ENCODE data around the gene P4HA2.

Gene P4HA2

DNA sequence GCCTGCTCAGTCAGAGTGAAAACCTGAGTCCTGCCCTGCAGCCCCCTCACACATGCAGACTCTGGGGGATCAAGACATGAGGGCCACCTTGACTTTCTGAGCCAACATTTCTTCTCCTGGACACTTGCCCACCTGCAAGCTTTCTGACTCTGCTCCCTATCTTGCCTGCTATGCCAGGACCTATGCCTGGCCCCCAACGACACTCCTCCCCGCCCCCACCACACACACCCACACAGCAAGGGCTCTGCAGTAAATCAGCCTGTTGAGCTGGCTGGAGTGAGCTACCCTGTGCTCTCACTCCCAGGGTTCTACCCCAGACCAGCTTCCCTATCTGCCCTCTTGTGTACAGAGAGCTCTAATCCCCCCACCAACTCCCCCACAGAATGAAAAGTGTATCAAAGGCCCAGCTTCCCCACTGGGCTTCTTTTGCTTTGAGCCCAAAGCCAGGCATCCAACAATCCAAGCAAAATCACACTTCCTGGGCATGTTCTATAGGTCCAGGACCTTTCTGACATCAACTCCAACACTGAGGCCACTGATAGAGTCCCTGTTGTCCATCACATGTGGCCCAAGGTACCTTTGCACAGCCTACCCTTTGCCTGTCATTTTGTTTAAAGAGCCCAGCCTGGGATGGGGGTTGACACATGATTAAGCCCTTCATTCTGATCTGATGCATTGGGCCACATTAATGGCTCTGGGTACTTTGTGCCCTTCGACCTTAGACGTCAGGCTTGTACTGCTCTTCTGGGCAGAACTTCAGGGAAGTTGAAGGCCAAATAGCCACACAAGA is 37.1 kb upstream of the P4HA2 start:
- no peak for DNase-seq

DNA sequence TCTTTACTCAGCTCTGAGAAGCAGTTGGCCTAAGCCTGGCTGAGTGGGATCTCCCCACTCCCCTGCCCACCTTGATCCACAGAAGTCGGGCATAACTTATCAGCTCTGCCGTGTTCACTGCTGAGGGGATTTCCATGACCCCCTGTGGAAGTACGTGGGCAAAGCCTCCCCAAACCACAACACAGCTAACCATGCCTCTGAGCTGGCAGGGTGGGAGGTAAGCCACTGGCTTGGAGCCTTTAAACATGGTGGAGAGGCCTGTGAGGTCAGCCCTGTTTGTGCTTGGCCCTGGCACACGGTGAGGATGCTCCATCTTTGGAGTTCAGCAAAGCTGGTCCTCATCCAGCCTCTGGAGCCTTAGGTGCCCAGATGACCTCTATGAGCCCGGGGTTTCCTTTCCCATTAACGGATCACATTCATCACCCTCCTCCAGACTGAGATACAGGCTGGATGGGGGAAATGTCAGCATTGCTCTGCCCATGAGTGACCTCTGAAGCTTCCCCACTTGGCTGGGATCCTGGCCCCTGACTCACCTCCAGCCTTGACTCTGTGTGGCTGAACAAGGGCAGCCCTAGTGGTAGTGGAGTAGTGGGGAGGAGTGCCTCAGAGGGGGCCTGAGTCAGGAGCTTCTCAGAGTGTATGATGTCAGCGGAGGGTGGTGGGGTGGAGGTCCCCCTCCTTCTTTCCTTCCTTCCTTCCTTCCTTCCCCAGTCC is 36.1 kb upstream of the P4HA2 start:
- no peak for DNase-seq

DNA sequence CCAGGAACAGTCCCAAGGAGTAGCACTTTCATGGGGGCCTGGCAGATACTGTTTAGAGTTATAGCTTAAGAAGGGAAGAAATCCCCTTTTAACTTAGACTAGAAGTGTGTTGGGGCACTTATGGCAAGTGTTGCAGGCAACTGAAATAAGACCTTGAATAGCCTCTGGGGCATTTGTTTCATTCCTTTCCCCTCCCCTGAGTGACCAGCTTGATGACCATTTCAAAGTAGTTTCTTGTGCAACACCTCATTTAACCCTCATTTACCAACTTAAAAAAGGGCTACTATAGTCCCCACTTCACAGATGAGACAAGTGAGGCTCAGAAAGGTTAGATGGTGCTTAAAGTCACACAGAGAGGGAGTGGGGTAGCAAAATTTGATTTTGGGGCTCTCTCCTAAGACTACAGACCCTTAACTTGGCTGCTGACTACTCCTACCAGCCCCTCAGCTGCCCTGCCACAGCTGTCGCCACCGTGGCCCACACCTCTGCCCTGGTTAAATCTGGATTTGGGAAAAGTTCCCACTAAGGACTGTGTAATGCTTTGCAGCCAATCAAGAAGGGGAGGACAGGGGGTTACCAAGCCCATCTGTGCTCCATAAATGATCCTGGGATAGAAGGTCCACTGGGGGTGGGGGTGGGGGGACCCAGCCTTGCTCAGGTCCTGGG is 35.4 kb upstream of the P4HA2 start:
- no peak for DNase-seq

DNA sequence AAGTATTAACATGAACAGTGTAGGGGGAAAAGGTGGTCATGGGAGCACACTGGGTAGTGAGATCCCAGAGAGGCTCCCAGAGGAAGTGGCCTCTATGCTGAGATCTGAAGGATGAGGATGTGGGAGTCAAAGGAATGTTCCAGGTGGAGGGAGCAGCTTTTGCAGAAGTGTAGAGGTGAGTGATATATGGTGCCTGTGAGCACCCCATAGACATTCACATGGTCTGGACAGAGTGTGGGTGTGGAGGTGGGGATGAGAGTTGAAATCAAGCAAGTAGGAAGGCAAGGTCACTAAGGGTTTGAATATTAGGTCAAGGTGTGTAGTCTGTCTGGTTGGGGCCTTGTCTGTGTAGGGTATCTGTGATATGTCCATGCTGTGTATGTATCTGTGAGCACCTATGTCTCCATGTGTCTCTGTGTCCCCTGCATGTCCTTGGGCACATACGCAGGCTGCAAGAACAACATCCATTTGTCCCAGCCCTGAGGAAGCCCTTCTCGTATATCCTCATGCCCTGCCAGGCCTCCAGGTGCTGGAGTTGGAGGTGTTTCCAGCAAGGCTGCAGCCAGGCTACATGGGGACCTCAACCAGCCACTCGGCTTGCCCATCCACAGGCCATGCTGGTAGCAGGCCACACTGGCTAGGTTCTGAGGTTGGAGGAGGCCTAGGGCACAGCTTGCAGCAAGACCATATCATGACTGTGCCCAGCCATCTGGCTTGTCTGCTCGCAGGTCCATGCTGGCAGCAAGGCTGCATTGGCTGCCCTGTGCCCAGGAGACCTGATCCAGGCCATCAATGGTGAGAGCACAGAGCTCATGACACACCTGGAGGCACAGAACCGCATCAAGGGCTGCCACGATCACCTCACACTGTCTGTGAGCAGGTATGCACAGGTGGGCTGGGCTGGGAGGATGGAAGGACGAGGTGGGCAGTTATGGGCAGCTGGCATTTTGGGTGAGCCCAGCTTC is 34.5 kb upstream of the P4HA2 start:
- no peak for DNase-seq

DNA sequence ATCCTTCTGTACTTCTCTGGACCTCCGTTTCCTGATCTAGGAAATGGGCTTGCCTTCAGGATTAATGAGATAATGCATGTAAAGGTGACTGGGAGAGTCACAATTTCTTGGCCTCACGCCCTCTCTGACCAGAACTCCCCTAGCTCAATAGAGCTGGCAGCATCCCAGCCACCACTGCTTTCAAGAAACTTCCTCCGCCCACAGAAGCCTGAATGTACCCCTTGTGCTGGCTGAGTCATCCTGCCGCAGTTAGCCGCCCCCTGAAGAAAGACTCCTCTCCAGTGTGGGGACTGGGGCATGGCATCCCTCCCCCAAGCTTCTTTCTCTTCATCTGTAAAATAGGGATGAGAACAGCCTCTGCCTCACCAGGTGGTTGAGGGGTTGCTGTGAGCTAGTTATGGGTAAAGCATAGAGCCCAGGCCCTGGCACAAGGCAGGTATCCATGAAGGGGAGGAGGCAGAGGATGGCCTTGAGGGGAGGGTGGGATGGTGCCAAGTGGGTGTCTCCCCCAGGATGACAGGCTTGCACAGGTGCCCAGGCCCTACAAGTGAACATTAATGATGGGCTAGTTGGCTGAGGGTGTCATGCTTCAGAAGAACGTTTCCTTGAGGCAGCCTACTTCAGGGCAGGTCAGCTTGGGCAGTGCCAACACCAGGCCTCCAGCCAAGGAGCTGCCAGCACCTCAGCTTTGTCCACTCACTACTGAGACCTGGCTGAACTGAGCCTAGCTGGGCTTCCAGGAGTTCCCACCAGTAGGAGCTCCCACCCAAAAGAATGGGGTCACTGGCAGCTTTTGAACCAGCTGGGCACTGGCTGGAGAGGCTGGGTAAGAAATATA is 33.3 kb upstream of the P4HA2 start:
- DNase-seq: no peak

DNA sequence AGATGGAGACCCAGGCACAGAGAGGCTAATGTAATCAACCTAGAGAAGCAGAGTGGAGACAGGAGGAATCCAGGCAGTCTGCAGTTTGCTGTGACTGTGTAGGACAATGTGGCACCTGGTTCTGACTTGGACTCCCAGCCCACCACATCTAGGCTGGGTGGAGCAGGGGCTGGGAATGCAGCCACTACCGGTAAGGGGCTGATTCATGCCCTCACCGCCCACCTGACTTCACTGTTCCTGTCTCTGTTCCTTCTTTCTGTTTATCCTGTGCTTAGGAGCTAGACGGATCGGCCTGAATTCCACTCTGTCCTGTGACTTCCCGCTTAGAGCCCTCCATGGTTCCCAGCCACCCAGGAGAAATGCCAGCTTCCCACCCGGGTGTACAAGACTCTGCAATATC is 32.4 kb upstream of the P4HA2 start:
- DNase-seq: no peak

DNA sequence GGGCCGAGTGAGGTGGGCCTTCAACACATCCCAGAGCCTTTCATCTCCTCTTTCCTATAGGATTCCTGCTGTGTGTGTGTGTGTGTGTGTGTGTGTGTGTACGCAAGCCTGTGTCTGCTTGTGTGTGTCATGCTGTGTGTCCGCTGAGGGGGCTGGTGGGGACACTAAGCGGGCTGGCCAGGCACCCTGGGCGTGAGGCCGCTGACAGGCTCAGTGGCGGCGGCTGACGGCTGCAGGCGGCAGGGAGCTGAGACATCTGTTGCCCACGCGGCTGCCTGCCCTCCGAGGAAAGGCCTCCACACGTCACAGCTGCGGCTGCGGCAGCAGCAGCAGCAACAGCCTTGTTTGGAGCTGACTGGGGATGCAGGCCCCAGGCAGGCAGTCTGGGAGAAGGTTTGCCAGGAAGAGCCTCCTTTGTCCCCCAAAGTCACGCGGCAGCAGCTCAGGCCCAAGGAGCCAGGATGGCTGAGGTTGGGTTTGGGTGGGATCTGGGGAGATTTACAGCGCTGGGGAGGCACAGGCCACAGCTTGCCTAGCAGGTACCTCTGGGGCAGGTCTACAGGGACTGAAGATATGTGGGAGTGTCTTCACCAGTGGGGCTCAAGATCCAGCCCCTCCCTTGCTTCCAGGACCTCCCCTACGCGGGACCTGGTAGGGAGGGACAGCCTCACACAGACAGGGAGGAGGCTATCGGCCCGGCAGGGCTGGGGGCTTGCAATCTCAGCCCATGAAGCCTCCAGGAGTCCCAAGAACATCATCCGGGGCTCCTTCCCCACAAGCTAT is 31.6 kb upstream of the P4HA2 start:
- no peak for DNase-seq

DNA sequence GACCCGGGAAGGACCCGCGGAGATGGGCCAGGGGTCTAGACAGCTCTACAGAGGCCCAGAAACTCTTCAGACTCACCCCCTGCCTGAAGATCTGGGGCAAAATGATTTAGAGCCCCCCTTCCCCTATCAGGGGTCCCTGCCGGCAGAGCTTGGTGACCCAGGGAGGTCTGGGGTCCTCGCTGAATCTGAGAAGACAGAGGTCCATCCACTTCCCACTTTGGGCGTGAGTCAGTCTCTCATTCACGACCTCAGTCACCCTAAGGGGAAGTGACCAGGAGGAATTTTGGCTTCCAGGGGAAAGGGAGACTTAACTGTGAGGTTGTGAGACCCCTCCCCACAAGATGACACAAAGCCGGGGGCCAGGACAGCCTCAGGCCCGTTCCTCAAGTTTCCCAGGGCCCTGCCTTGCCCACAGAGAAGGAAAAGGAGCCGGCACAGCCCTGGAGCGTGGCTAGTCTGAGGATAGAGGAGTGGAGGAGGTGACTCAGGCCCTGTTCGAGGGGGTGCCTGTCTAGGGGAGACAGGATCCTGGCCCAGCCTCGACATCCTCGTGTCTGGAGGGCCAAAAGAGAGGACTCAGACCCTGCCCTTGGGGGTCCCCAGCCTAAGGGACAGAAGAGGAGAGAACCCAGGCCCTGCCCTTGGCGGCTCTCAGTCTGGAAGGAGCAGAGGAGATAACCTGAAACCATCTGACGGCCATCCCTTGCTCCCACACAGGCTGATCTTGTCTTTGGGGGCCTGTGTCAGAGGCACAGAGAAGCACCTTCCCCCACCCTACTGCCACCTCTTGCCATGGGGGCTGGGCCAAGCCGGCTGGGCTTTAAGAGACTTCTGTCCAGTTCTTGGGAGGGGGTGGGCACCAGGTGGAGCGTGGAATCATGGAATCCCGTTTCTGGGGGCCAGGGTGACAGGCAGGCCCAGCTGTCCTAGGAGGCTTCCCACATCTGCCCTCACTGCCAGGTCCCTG is 30.7 kb upstream of the P4HA2 start:
- no peak for DNase-seq

DNA sequence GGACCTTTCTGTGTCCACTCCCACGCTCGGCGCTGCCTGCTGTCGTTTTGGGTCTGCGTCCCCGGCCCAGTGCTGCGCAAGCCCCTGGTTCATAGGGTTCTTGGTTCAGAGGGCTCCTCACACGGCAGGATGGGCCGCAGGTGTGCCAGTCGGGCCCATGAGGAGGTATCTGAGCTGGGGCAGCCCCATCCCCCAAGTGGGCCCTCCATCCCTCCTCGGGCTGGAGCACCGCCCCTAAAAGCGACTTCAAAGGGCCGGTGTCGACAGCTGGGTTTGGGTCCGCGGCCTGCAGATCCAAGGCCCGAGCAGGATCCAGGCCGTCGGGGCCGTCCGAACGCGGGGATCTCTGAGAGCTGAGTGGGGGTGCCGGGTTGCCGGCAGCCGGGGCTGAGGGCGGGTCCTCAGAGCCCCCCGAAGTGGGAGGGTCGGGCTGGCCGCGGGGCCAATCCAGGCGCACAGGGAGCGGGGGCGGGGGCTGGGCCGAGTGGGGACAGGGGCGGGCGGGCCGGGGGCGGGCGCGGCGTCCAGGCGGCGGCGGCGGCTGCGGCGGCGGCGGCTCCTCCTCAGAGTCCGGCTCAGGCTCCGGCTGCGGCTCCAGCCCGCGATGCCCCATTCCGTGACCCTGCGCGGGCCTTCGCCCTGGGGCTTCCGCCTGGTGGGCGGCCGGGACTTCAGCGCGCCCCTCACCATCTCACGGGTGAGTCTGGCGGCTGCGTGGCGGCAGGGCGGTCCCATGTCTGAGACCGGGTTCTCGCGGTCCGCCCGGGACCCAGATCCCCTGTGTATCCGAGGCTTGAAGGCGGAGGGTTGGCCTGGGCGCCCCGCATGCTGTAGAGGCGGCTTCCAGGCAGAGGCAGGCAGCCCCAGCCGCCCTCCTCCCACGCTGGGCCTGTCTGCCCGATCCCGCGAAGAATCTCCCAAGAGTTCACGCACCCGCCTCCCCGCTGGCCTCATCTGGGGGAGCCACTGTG is 29.8 kb upstream of the P4HA2 start, which contains the start of gene PDLIM4:
Gene PDLIM4 (plus strand): TSS at position 566 of the 971 bp plus-strand sequence. CDS start 39 bp downstream, at position 605.
- DNase-seq: no peak

DNA sequence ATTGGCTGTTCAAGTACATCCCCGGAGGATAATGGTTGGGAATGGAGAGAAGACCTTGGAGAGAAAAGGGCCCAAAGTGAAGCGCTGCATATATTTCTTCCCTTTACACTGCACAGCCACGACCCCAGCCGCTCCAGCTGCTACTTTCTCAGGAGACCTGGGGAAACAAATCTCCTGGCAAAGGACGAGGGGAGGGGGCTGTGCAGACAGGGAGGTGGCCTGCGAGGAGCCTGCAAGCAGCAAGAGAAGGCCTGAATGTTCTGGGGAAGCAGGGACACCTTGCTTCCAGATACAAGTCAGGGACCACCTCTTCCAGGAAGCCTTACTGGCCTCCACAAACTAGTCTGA is 29.1 kb upstream of the P4HA2 start:
- DNase-seq: no peak

DNA sequence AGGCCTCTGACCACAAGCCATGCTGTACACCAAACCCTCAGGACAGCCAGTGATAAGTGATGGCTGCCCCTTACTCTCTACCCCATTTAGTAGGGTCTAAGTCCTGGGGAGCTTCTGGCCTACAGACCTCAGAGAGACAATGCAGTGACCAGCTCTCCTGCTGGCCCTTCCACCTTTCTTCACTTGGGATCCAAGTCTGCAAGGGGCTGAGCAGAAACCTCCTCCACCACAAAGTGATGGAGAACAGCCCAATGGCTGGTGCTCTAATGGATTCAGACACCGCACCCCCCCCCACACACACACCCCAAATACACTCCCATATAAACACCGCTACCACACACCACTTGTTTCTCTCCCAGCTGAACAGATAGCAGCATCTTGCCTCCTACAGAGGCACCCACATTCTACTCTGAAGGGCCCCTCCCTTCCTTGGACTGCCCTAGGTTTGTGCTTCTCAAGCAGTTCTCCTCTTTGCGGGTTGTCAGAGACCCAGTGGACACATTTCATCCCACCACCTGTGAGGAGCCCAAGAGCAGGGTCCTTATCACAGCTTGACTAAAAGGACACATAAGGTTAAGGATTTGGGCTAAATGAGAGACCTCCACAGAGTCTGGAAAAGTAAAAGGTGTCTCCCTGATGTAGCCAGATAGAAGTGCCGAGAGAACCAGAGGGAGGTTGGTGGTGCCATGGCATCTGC is 28.6 kb upstream of the P4HA2 start:
- no peak for DNase-seq

DNA sequence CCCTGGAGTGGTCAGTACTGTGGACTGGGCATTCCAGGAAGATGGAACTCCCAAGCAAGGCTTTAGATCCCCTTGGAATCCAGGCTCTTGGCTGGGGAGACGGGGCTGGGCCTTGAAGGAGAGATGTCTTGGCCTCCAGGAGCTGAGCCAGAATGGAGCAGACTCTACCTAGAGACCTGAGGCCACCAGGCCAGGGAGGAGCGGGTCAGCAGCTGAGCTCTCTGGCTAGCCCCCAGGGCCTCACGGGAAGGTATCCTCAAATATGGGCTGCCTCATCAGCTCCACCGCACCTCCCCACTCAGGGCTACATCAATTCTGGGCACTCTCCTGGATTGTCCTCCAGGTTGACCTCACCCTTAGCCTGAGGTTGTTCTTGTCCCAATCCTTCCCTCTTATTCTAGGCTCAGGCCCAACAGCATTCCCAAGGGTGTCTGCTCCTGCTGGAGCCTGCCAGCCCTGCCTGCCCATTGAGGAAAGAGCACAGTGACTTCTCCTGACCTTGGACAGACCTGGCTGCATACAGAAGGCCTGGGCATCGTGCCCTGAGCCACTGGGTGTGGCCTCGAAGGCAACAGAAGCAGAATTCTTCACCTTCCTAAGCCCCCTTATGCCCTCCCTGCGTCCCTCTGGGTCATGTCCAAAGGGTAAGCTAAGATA is 26.8 kb upstream of the P4HA2 start:
- DNase-seq: no peak

DNA sequence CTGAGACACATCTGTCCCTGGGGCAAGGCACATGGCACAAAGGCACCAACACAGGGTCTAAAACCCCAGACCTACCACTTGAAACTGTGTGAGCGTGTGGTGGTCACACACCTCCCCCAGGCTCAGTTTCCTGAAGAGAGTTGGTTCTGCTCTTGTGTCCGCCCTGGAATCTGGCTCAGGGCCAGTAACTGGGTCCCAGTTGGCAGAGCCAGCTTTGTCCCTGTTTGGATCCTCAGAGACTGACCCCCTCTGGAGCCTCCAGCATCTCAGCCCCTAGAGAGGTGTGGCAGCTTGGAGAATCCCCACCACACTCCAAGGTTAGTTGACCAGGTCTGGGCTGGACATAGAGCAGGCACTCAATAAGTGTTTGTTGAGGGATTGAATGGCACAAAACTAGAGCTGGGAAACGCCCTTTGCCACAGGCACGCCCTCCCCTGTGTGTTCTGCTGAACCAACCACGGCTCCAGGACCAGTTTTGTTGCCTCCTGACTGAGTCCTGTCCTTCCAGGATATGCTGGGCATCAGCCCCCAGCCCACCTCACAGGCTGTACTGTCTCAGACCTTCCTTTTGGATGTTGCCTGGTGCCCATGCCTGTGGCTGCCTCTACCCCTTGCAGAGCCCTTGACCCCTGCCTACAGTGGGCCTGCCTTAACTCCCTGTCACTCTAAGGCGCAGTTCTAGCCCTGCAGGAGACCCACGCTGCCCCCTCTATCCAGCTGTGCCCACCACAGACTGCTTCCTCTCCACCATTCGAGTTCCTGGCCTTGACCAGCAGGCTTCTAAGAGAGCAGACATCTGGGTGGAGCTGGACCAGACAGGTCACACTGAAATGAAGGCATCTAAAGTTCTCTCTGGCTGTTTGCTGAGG is 26.0 kb upstream of the P4HA2 start:
- DNase-seq: no peak

DNA sequence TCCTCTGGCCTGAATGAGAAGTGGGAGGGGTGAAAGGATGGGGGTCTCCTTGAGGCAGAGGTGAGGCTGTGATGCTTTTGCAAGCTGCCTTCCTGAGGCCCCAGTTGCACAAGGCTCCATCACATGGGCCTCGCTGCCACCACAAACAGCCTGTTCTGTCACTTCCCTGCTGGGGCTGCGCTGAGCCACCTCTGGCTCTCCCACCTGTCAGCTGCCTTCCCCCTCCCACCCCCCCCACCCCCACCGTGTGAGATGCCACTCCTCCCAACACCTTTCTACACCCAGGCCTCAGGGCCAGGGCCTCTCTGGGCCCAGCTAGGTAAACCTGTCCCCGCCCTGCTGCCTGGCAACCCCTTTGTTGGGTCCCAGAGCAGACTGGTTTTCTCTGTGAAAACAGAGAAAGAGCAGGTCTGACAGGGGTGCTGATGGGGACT is 25.4 kb upstream of the P4HA2 start:
- DNase-seq: no peak

DNA sequence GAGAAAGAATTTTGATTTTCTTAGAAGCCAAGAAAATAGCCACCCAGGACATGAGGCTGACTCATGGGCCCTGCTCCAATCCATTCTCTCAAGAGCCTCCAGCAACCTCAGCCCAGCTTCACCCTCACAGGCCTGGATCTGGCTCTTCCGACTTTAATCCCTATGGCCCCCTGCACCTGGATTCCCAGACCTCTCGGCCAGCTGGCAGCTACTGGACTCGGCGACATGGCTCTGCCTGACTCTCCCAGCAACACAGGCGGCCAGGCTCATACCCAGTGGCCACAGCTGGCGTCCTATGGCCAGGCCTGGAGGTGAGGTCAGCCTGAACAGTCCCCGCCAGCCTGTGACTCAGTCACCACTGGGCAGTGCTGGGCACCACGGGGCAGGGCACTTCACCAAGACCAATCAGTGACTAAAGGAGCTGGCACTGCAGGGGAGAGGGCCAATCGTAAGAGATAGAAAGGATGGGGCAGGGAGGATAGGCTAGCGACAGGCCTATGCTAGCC is 23.6 kb upstream of the P4HA2 start:
- DNase-seq: no peak

DNA sequence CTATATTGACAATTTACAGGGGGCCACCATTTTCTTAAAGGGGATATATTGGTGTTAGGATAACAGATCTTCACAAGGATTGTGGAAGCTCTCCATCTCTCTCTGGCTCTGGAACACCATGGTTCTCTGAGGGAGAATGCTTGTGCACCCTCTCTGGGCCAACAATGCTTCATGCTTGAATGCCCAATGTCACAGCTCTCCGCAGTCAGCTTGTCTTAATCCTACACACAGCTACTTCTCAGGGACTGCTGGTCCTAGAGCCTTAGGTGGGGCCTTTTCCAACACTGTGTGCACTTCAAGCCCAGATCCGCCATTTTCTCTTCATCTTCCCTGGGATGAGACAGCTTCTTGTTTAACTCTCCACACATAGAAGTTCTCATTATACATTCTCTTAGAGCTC is 22.9 kb upstream of the P4HA2 start:
- DNase-seq: no peak

Measured in SIG-M5 (cell line).